Stimulated activated CD4-positive, alpha-beta T cell treated with anti-CD3 and anti-CD28 coated beads, Interleukin-15, amount 100 ng/mL, for 1 hour (primary cell): ENCODE measurements around the gene PAM.
"Not testable (repeated sequence)": the region's sequence is repeated elsewhere in the genome, so short reads cannot be mapped to it uniquely, and the experiment has no call there.

Experiments used
- DNase-seq, 2 donors: peaks; one replicate each; pipeline ENCODE4 v3.0.0-alpha.2; 2020; ENCODE audit warnings: low read depth in 1 of 2, low spot score in 1 of 2

Gene PAM

GRCh38 chr5:102981957-102982635, 227.0 kb downstream of the PAM start:
- no peak for DNase-seq

DNA sequence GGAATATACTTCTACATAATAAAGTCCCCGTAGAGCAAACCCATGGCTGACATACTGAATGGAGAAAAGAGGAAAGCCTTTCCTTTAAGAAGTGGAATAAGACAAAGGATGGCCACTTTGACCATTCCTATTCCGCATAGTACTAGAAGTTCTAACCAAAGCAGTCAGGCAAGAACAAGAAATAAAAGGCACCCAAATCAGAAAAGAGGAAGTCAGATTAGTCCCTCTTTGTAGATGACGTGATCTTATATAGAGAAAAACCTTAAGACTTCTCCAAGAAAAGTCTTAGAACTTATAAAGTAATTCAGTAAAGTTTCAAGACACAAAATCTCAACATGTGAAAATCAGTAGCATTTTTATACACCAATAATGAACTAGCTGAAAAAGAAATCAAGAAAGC, 231.0 kb downstream of the PAM start:
- DNase-seq = no peak

DNA sequence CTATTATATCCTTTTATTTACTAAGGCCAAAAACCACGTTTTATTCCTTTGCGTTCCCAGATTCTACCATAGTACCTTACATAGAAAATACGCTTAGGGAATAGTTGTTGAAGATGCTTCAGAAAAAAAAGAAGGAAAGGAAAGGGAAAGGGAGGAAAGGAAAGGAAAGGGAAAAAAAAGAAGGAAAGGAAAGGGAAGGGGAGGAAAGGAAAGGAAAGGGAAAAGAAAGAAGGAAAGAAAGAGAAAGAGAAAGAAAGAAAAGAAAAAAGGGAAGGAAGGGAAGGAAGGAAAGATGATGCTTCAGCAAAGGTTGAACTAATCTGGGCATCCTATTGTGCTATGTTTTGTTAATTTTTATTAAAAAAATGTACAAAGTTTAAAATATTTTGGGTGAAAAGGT, 233.4 kb downstream of the PAM start:
- no peak for DNase-seq

DNA sequence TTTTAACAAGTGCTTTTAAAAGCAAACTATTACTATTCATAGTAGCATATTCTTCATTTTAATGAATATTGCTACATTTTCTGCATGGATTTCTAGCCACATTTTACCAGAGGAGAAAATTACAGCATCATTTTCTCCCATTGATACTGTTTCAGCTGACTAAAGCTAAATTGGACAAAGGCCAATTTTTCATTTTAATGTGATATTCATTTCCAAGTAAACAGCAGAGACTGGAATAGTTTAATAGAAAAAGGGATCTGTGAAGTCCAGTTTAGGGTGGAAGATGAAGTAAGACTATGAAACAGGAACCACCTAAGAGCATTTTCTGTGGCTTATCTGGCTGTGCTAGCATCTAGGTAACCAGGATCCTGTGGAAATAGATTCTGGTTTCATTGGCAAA, 236.7 kb downstream of the PAM start:
- no peak for DNase-seq

GRCh38 chr5:102996011-102996575, 241.0 kb downstream of the PAM start:
- DNase-seq = no peak

DNA sequence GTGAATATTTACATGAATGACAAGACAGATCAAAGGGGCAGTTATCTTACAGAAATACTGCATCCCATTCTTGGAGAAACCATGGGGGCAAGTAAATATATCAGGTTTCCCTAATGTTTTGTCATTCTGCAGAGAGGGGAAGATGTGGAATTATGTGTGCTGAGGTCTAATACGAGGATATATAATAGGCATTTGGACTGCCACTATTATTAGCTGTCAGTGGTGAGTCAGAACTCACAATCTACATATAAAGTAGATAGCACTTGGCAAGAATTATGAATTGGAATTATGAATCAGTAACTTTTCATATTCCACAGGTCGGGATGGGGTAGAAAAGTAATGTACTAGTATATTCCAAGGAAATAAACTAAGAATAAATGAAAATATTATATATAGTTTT, 243.1 kb downstream of the PAM start:
- DNase-seq = no peak

DNA sequence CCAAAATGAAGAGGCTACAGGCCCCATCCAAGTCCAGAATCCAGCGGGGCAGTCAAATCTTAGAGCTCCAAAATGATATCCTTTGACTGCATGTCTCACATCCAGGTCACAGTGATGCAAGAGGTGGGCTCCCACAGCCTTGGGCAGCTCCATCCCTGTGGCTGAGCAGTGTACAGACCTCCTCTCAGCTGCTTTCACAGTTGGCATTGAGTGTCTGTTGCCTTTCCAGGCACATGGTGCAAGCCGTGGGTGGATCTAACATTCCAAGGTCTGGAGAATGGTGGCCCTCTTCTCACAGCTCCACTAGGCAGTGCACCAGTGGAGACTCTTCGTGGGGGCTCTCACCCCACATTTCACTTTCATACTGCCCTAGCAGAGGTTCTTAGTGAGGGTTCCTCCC, 244.1 kb downstream of the PAM start:
- no peak for DNase-seq

DNA sequence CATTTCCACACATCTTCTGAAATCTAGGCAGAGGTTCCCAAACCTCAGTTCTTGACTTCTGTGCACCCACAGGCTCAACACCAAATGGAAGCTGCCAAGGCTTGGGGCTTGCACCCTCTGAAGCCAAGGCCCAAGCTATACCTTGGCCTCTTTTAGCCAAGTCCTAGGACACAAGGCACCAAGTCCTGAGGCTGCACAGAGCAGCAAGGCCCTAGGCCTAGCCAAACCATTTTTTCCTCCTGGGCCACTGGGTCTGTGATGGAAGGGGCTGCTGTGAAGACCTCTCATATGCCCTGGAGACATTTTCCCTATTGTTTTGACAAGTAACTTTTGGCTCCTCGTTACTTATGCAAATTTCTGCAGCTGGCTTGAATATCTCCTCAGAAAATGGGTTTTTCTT, 244.5 kb downstream of the PAM start:
- not testable (repeated sequence) for DNase-seq

GRCh38 chr5:103000089-103000488, 245.0 kb downstream of the PAM start:
- no peak for DNase-seq

GRCh38 chr5:103003872-103004271, 248.8 kb downstream of the PAM start:
- no peak for DNase-seq

- DNase-seq = no peak
Observed at GRCh38 chr5:103005276-103005675, 250.2 kb downstream of the PAM start.

DNA sequence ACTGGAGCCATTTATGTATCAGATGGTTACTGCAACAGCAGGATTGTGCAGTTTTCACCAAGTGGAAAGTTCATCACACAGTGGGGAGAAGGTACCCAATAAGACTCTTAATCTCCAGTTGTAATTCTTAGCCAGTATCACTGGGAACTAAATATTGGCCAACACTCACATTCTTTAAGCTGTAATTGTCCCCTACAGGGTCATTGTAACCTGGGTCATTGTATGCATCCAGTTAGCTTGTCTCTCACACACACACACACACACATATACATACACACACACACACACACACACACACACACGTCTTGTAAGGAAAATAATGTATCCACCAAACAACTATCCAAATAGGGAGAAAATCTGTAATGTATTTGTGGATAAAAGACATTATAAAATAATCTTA, 251.8 kb downstream of the PAM start:
- DNase-seq = no peak

DNA sequence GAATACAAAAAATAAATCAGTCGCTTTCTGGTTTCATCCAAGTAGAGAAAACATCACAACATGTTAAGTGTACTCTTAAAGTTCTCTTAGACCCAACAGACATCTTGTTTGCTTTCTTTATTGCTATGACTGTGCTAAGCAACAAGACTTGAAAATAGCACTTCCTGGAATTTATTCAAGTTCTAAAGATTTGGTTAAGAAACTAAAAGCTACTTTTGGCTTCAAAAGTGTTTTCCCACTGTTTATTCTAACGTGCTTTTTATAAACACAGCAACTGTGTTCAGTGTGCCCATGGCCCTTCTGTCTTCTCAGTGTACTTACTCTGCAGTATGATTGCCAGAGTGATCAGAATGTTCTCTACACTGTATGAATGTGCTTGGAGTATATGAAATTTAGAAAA, 255.1 kb downstream of the PAM start:
- DNase-seq = no peak

DNA sequence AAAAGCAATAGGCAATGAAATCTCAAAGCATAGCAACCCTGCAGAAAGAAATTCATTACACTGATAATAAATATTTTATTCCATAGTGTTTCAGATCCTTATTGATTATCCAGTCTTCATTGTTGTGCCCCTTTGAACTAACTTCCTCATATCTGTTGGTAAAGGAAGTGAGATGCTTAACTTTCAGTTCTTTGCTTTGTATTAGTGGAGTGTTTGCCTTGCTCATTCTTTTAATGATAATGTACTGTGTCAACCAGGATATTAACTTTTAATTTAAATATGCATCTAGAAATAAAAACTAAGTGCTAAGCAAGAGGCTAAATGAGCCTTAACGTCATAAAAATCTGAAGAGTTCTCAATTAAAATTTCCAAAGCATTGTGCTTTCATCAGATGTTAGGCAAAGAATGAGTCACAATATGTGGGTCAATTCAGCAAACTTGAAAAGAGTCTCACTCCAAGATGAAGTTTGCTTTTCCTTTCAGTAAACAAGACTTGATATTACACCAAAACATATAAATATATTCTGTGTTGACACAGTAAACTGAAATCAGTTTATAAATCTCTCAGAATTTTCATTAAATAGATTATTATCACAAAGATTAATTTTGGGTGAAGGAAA, 258.9 kb downstream of the PAM start:
- no peak for DNase-seq

DNA sequence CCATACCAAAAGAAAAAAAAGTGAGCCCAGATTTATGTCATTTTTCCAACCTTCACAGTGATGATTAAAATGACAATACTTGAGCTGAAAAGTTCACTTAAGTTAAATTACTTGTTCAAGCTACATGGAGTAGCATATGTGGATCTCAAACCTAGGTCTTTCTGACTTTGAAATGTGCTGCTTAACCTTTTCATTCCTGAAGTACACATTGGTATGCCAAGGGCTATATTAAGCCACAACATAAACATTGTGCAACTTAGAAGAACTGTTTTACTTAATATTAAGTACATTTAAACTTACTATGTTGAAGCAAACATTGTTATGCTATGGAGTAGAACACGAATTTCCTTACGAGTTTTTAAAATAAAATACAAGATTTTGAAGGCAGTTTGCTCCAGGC, 259.9 kb downstream of the PAM start:
- DNase-seq = no peak

- DNase-seq = no peak
Observed at GRCh38 chr5:103016167-103016566, 261.1 kb downstream of the PAM start.

- DNase-seq = no peak
Observed at GRCh38 chr5:103019804-103020203, 264.7 kb downstream of the PAM start.

- no peak for DNase-seq
Observed at GRCh38 chr5:103021314-103021713, 266.2 kb downstream of the PAM start.

GRCh38 chr5:103027267-103027666, 272.2 kb downstream of the PAM start:
- no peak for DNase-seq

- no peak for DNase-seq
Observed at GRCh38 chr5:103031607-103032006, 276.5 kb downstream of the PAM start.

- no peak for DNase-seq
Observed at GRCh38 chr5:103033696-103034095, 278.6 kb downstream of the PAM start.

DNA sequence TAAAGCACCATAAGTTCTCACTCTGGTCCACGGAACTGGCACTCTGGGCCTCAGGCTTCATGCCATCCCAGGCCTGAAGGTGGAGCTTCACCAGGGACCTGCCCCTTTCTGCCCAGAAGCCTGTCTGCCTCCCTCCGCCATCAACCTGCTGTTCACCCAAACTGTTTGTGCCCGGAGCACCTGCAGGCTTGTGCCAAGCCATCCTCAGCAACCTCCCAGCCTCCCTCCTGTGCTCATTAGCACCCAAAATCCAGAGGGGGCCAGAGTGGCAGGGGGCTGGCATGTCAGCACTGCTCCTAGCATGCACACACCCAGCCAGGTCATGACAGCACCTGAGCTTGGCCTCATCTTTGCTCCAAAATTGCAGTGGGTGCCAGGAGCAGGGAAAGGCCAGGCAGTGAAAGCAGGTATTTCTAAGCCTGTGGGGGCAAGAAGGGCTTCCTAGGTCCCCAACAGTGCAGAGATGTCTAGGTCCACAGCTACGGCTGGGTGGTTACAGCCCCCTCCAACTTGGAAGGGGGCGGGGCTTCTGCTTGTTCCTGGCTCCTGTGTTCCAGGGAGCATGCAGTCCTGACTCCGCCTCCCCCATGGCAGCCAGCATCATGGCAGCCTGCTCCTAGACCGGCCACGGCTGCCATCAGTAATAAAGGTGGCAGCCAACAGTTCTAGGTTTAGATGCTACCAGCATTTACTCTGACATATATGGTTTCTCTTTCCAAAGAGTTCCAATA, 279.7 kb downstream of the PAM start:
- no peak for DNase-seq
